Mammary epithelial cell (primary cell): ENCODE measurements around the gene ROR1.

Source experiments
- EZH2 ChIP-seq: IDR thresholded peaks from 2 replicates; pipeline ENCODE4 v1.6.1; 2012; ENCODE audit warnings: low read length, inconsistent platforms, borderline replicate concordance
- TF ChIP-seq, protein P1 (sequence below), 2 donors: IDR thresholded peaks in 1 of 2; conservative IDR thresholded peaks in 1 of 2; 2 replicates each; pipeline ENCODE4 v1.5.1; 2011 to 2012; ENCODE audit warnings: inconsistent platforms in 2 of 2, low read length in 2 of 2, mild to moderate bottlenecking in 2 of 2, control low read depth in 1 of 2, low read depth in 1 of 2; ENCODE audit not compliant: insufficient read depth in 1 of 2; ENCODE audit errors: extremely low read depth in 1 of 2

DNA sequence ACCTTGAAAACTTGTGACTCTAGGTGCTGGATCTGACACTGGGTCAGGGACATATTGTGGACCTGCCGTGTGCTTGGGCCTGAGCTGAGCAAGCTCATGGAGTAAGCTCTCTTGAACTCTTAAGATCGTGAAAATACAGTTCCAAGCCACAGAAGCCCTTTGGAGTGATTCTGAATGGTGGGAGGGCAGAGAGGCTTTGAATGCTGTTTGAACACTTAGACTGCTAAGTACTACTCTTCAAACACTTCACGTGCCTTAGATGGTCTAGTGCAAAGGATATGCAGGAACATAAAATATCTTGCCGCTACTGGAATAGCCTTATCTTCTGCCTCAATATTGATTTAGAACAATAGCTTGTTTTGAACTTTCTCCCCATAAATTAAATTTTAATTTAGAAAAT, 21.6 kb downstream of the ROR1 start:
- TF ChIP-seq, protein P1, sequence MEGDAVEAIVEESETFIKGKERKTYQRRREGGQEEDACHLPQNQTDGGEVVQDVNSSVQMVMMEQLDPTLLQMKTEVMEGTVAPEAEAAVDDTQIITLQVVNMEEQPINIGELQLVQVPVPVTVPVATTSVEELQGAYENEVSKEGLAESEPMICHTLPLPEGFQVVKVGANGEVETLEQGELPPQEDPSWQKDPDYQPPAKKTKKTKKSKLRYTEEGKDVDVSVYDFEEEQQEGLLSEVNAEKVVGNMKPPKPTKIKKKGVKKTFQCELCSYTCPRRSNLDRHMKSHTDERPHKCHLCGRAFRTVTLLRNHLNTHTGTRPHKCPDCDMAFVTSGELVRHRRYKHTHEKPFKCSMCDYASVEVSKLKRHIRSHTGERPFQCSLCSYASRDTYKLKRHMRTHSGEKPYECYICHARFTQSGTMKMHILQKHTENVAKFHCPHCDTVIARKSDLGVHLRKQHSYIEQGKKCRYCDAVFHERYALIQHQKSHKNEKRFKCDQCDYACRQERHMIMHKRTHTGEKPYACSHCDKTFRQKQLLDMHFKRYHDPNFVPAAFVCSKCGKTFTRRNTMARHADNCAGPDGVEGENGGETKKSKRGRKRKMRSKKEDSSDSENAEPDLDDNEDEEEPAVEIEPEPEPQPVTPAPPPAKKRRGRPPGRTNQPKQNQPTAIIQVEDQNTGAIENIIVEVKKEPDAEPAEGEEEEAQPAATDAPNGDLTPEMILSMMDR (conservative IDR thresholded peaks at IDR 0.05 in 1 of 2, IDR thresholded peaks at IDR 0.05 in 1 of 2; ENCODE audit: extremely low read depth in 1 of 2, insufficient read depth in 1 of 2, low read depth in 1 of 2, low read length in 2 of 2) = no peak
- no peak for TF ChIP-seq EZH2
